NCI-H2196 treated with DMSO at 0.1 percent for 48 hours (cell line): ENCODE results near the gene FTSJ3.
"Not testable (repeated sequence)": the region's sequence is repeated elsewhere in the genome, so short reads cannot be mapped to it uniquely, and the experiment has no call there.

Experiments used
- DNase-seq: peaks from one replicate; lab custom pipeline; 2025; ENCODE audit not compliant: unreplicated experiment; lab: John Stamatoyannopoulos, UW

Gene FTSJ3

GRCh38 chr17:63828936-63829335 is 1.5 kb upstream of the FTSJ3 start:
- DNase-seq: no peak

GRCh38 chr17:63827801-63828221 is 348 bp upstream of the FTSJ3 start:
- no peak for DNase-seq

GRCh38 chr17:63826468-63827001 is 928 bp downstream of the FTSJ3 start:
- DNase-seq: no peak

GRCh38 chr17:63824362-63824761 is 3.1 kb downstream of the FTSJ3 start:
- DNase-seq: no peak

GRCh38 chr17:63823659-63824331 is 3.7 kb downstream of the FTSJ3 start:
- DNase-seq: no peak

- DNase-seq: no peak
Measured at GRCh38 chr17:63822537-63822936, 4.9 kb downstream of the FTSJ3 start.

GRCh38 chr17:63821804-63822203 is 5.7 kb downstream of the FTSJ3 start:
- DNase-seq: no peak

- no peak for DNase-seq
Measured at GRCh38 chr17:63820963-63821561, 6.4 kb downstream of the FTSJ3 start.

- no peak for DNase-seq
Measured at GRCh38 chr17:63819585-63820537, 7.6 kb downstream of the FTSJ3 start.

- no peak for DNase-seq
Measured at GRCh38 chr17:63819131-63819530, 8.3 kb downstream of the FTSJ3 start.

- DNase-seq: no peak
Measured at GRCh38 chr17:63817736-63818385, 9.6 kb downstream of the FTSJ3 start.

GRCh38 chr17:63816669-63817068 is 10.8 kb downstream of the FTSJ3 start:
- DNase-seq: no peak

- DNase-seq: no peak
Measured at GRCh38 chr17:63816123-63816522, 11.3 kb downstream of the FTSJ3 start.

GRCh38 chr17:63809970-63810369 is 17.5 kb downstream of the FTSJ3 start:
- DNase-seq: no peak

GRCh38 chr17:63805591-63805990 is 21.9 kb downstream of the FTSJ3 start:
- no peak for DNase-seq

GRCh38 chr17:63804328-63804727 is 23.1 kb downstream of the FTSJ3 start:
- DNase-seq: no peak

GRCh38 chr17:63800783-63801182 is 26.7 kb downstream of the FTSJ3 start:
- no peak for DNase-seq

- DNase-seq: no peak
Measured at GRCh38 chr17:63798572-63799106, 28.8 kb downstream of the FTSJ3 start.

- not testable (repeated sequence) for DNase-seq
Measured at GRCh38 chr17:63796375-63796774, 31.1 kb downstream of the FTSJ3 start.

- DNase-seq: no peak
Measured at GRCh38 chr17:63792055-63792729, 35.3 kb downstream of the FTSJ3 start.
